HG02938 (cell line): ENCODE measurements around the gene RAB11FIP4.

ENCODE experiments used
- ATAC-seq: cut with Tn5 transposase; IDR thresholded peaks from one replicate; pipeline ENCODE4 v1.9.1; 2021; ENCODE audit warnings: mild to moderate bottlenecking, moderate library complexity; ENCODE audit not compliant: unreplicated experiment

RAB11FIP4 gene

DNA sequence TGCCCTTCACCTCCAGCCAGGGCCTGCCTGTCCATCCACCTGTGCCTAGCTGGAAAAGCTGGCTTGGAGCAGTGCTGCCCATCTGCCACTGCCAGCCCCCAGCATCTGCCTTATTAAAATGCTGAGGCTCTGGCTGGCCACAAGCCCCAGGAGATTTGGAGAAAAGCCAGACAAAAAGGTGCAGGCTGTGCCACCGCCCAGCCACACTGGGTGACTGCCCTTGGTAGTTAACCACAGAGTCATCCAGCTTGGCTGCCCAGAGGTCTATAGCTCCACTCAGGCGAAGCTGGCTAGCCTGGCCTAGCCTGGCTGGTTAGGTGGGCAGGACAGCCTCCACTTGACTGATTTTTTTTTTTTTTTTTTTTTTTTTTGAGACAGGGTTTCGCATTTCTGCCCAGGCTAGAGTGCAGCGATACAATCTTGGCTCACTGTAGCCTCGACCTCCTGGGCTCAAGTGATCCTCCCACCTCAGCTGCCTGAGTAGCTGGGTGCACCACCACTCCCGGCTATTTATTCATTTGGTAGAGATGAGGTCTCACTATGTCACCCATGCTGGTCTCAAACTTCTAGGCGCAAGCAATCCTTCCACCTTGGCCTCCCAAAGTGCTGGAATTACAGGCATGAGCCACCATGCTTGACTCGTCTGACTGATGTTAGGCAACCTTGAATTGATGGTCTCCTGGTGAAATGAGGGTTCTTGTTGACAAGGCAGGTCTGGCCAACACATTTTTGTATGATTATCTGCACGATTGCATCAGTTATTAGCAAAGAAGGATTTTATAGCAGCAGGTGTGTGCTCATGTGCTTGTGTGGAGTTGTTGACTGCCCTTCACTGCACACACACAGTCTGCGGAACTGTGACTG, 103.8 kb downstream of the RAB11FIP4 start:
- no peak for ATAC-seq

DNA sequence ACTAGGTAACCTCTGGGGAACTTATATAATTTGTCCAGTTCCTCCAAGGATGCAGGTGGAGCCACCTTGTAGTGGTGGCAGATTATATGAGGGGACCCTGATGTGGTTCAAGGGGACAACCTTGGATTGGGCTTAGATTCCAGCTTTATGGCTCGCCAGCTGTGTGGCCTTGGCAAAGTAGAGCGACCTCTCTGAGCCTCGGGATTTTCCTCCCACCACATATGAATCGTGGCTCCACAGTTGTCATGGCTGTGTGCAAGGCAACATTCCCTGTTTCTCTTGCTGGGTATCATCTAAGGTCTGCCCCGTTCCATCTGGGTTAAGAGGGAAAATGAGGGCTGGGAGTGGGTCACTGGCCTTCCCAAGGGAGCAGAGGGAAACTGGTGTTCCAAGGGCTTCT, 104.6 kb downstream of the RAB11FIP4 start:
- no peak for ATAC-seq

GRCh38 chr17:31496601-31497000, 105.1 kb downstream of the RAB11FIP4 start:
- no peak for ATAC-seq

- no peak for ATAC-seq
Measured at GRCh38 chr17:31497431-31497830, 106.0 kb downstream of the RAB11FIP4 start.

DNA sequence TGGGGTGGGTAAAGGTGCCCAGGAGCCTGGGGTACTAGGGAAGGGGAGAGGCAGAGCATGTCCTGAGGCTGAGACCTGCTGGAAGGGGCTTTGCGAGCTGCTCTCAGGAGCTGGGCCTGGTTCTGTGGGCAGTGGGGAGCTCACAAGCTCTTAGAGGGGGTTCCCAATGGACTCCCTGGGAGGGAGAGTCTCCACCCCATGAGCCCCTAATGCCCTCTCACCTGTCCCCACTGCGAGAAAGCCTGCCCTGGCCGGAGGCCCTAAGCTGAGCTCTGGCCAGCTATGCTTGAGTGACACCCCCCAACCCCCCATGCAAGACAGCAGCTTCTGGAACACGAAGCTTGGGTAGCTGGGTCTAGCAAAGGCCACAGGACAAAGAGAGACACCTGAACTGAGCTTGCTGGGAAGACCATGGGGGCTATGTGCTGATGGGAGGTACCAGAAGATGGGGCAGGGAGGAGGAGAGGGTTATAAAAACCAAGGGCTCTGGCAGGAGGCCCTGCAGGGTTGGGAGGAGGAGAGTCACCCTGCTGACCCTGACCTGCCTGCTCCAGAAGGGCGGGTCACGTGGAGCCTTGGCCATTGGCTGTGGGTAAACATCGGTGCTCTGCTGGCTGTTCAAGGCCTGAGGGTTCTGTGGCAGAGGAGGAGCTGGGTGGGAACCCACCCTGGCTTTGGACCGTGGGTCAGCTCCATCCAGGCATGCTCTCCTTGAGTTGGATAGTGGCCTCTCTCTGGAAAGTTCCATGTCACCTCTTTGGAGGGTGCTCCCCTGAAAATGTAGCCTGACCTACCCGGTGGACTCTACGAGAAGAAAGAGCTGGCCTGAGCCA, 106.7 kb downstream of the RAB11FIP4 start:
- no peak for ATAC-seq

GRCh38 chr17:31499771-31500554, 108.5 kb downstream of the RAB11FIP4 start:
- no peak for ATAC-seq

- no peak for ATAC-seq
Measured at GRCh38 chr17:31506517-31506916, 115.0 kb downstream of the RAB11FIP4 start.

- ATAC-seq = peak; percentile 66
Measured at GRCh38 chr17:31508288-31509094, 117.0 kb downstream of the RAB11FIP4 start.

DNA sequence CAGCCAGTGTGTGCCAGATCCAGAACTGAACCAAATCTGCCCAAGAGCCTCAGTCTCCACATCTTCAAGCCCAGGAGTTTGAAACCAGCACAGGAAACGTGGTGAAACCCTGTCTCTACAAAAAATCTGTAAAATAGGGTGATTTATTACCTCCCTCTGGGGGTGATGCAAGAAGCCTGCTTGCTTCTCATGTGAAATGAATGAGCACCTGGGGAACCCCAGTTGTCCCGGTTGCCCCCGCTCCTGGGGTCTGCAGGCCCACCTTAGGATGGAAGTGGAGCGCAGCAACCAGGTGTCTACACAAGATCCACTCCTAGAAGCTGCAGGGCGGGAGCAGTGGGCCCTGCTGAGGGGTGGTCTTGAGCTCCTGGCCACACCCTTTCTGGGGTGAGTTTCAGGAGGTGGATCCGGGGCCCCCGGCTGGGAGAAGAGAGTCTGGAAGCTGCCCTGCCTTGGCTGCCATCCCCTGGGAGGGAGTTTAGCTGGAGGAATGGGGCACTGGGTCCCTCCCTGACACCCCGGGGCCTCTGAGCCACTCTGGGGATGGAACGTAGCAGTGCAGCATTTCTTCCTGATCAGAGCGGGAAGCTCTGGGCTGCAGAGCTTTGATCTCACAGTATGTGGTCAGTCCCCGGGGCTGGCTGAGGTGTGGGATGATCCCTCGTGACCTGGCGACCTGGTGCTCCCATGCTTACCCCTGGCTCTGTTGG, 117.8 kb downstream of the RAB11FIP4 start:
- no peak for ATAC-seq

GRCh38 chr17:31509805-31510177, 118.3 kb downstream of the RAB11FIP4 start:
- no peak for ATAC-seq

DNA sequence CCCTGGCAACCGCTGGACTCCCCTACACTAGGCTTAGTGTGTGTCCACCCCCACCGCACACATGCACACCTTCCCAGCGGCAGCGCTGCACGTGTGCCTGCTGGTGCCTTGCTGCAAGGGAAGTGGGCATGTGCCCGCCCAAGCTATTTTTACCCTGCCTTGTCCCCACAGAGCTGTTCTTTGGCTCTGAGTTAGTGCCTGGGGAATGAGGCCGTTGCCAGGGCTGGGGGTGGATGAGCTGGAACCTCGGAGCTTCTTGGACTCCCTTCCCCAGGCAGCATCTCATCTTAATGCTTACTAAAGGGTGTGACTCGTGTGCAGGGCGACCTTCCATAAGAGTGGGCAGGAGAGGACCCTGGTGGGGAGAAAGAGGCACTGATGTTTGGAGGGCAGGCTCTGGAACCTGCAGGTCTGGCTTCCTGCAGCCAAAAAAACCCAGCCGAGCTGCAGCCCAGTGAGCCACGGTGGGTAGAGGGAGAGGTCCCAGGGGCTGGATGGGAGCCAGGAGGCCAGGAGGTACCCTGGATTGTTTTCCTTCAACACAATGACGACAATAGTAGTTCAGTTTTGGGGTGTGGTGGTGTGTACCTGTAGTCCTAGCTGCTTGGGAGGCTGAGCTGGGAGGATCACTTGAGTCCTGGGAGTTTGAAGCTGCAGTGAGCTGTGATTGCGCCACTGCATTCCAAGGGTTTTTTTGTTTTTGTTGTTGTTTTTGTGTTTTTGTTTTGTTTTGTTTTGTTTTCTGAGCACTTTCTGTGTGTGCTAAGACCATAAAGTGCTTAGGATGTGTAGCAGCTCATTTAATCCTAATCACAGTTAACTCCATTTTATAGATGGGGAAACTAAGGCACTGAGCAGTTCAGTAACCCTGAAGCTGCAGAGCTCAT, 119.1 kb downstream of the RAB11FIP4 start:
- ATAC-seq = no peak

GRCh38 chr17:31511195-31511578, 119.7 kb downstream of the RAB11FIP4 start:
- ATAC-seq = no peak

- no peak for ATAC-seq
Measured at GRCh38 chr17:31511580-31511979, 120.1 kb downstream of the RAB11FIP4 start.

GRCh38 chr17:31512104-31512740, 120.7 kb downstream of the RAB11FIP4 start:
- ATAC-seq = no peak

GRCh38 chr17:31512796-31513195, 121.3 kb downstream of the RAB11FIP4 start:
- no peak for ATAC-seq

DNA sequence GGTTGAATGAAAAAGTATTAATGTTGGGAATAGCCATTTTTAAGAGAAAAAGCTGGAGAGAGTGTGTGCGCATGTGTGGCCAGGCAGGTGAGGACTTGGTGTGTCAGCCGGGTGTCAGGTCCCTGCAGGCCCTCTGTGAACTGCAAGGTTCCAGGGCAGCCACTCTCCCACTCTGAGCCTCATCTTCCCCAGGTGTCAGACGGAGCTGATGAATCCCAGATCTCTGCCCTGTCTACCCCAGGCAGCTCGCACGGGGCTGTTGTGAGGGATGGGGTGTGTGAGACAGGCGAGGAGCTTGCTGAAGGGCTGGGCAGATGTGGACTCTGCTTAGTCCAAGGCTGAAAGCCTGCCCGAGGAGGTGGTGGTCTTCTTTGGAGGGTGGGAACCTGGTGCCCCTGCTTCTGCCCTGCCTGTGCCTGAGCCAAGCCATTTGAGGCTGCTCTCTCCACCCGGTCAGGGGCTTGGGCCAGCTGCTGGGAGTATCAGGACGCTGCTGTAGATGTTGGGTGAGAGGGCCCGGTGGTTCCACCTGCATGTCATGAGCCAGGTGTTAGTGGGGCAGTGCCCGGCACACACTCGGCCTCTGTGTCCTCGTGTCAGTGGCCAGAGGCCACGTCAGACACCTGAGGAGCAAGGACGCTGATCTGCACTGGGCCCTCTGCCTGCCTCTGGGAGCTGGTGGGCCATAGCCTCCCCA, 122.4 kb downstream of the RAB11FIP4 start:
- ATAC-seq = no peak

DNA sequence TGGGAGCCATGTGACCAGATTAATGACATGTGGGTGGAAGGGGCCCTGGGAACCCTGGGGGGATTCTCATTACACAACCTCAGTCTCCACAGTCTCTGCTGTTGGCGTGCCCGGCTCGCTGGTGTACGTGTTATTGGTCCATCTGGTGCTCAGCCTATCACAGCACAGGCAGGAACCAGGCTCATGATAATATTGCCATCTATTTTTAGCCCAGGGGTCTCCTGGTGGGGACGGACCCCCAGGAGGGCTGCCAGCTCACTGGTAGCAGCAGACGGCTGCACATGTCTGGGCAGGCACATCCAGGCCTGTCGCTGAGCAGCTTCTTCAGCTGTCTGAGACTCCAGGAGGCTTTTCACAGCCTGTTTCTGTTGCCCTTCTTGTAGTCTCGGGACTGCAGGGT, 123.8 kb downstream of the RAB11FIP4 start:
- no peak for ATAC-seq

- ATAC-seq = no peak
Measured at GRCh38 chr17:31517524-31517923, 126.0 kb downstream of the RAB11FIP4 start.
